NCI-H82 (cell line): ENCODE results near the gene RNU5B-1.
"Not testable (repeated sequence)": the region's sequence is repeated elsewhere in the genome, so short reads cannot be mapped to it uniquely, and the experiment has no call there.

Experiments used
- DNase-seq: peaks from one replicate; lab custom pipeline; 2025; lab: John Stamatoyannopoulos, UW

Gene RNU5B-1

GRCh38 chr15:65344214-65344913 is 39.9 kb downstream of the RNU5B-1 start:
- no peak for DNase-seq

DNA sequence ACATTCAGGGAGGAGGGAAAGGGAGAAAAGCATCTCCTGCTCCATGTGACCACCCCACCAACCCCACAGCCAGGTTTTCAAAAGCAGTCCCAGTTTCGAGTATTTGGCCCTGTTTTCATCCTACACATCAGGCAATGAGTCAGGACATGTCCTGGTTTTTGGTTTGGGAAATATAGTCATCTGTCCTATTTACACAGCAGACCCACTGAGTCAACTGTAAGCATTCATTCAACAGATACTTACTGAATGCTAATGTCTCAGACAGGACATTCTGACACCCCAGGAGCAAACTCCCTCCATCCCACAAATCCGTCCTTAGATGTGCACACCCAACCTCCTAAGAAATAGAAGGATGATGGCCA is 40.4 kb downstream of the RNU5B-1 start:
- no peak for DNase-seq

DNA sequence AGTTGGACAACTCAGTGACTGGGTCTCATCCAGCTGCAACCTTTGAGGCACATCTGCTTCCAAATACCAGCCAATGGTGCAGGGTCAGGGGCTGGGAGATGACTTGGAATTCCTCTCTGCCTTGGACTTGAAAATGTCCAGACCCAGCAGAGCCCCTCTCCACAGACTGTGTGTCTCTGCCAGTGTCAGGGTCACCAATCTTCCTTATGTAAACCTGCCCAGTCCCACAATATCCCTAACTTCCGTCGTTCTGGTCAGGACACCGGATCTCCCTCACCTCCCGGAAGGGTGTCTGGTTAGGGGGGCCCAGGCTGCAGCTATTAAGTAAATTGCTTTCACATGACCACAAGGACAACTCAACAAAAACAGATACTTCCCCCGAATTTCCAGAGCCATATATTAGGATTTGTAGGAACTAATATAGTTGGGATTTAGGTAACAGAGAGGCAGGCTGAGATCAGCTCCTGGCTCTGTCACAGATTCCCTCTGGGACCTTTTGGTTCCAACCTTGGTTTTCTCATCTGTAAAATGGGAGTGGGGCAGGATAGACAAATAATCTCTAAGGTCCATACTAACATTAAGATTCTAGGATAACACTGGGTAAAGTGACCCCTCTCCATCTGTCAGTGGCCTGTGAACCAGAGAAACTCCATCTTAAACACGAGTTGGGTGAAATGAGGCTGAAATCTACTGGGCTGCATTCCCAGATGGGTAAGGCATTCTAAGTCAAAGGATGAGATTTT is 42.5 kb downstream of the RNU5B-1 start:
- no peak for DNase-seq

DNA sequence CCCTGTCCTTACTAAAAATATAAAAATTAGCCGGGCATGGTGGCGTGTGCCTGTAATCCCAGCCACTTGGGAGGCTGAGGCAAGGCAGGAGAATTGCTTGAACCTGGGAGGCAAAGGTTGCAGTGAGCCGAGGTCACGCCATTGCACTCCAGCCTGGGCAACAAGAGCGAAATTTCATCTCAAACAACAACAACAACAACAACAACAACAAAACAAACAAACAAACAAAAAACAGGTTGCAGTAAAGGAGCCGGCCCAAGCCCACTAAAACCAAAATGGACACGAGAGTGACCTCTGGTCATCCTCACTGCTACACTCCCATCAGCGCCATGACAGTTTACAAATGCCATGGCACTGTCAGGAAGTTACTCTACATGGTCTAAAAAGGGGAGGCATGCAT is 43.3 kb downstream of the RNU5B-1 start:
- DNase-seq: not testable (repeated sequence)

DNA sequence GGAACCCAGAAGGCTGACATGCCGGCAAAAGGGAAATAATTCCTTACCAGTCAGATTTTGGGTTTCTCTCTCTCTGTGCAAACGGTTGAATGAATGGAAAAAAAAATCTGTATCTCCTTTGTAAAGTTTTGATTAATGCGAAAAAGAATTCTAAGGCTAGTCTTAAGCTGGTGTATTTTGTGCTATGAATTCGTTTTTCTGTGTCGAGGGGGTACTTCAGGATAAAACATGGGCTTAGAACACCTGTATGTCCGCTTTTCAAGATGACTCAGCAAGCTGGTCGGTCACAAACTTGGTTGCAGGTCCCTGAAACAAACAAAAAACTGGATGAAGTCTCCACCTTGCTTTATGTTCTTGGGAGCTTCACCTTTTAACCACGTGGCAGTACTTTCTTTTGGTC is 44.9 kb downstream of the RNU5B-1 start:
- no peak for DNase-seq

- DNase-seq: not testable (repeated sequence)
Observed at GRCh38 chr15:65351972-65352371, 47.5 kb downstream of the RNU5B-1 start.
